ENCODE results near the gene ZNRF1.

- TF ChIP-seq POLR2AphosphoS5 (IDR thresholded peaks at IDR 0.05) (no peak), CTCF (IDR thresholded peaks at IDR 0.05) (no peak)
Measured at GRCh38 chr16:75114946-75115825, 116.4 kb downstream of the ZNRF1 start.
